HEK293 (cell line): ENCODE measurements around the gene XPA.

Experiments used
- CTCF ChIP-seq: fragments of 450-650 bp; formaldehyde crosslinking; IDR thresholded peaks from 2 replicates; pipeline ENCODE4 v1.5.1; 2016; ENCODE audit warnings: missing biosample characterization, missing genetic modification characterization
- REST ChIP-seq: fragments of 450-650 bp; formaldehyde crosslinking; IDR thresholded peaks from 2 replicates; pipeline ENCODE4 v1.5.1; 2016; ENCODE audit warnings: missing biosample characterization, missing genetic modification characterization
- SCRT2 ChIP-seq: fragments of 450-650 bp; formaldehyde crosslinking; IDR thresholded peaks from 2 replicates; pipeline ENCODE4 v1.5.1; 2016; ENCODE audit warnings: missing biosample characterization, missing genetic modification characterization
- ZFP3 ChIP-seq: fragments of 450-650 bp; formaldehyde crosslinking; IDR thresholded peaks from 2 replicates; pipeline ENCODE4 v1.5.1; 2016; ENCODE audit warnings: low read depth, missing biosample characterization, missing genetic modification characterization
- ZNF132 ChIP-seq: fragments of 450-650 bp; formaldehyde crosslinking; IDR thresholded peaks from 2 replicates; pipeline ENCODE4 v1.5.1; 2017; ENCODE audit warnings: missing biosample characterization, missing genetic modification characterization, borderline replicate concordance
- ZNF366 ChIP-seq: fragments of 450-650 bp; formaldehyde crosslinking; conservative IDR thresholded peaks from 2 replicates; pipeline ENCODE4 v1.5.1; 2016; ENCODE audit warnings: missing biosample characterization, missing genetic modification characterization
- ZNF558 ChIP-seq: fragments of 450-650 bp; formaldehyde crosslinking; IDR thresholded peaks from 2 replicates; pipeline ENCODE4 v1.5.1; 2016; ENCODE audit warnings: missing biosample characterization, missing genetic modification characterization
- ZNF768 ChIP-seq: fragments of 450-650 bp; formaldehyde crosslinking; IDR thresholded peaks from 2 replicates; pipeline ENCODE4 v1.5.1; 2018; ENCODE audit warnings: missing biosample characterization, mild to moderate bottlenecking, missing genetic modification characterization
- ZSCAN23 ChIP-seq: fragments of 450-650 bp; formaldehyde crosslinking; IDR thresholded peaks from 2 replicates; pipeline ENCODE4 v1.5.1; 2016; ENCODE audit warnings: missing biosample characterization, missing genetic modification characterization

- TF ChIP-seq ZNF558 (no peak), CTCF (no peak), ZNF366 (tag by site-specific recombination) (no peak), ZFP3 (no peak), SCRT2 (tag by site-specific recombination) (no peak), ZSCAN23 (no peak), ZNF768 (tag by site-specific recombination) (no peak), ZNF132 (no peak), REST (tag by site-specific recombination) (no peak)
These were observed 2.4 kb downstream of the XPA start for GRCh38 chr9:97694769-97695168.
